Right lobe of liver (tissue), 4 donors: Measurements from ENCODE around the gene ADAMTS16.

ENCODE experiments used
- CTCF ChIP-seq, 4 donors: fragments of 200-600 bp in 3 of 4; fragments of 450-650 bp in 1 of 4; IDR thresholded peaks; one replicate each; pipeline versions ENCODE4 v1.5.1 to v1.8.0; 2016 to 2022; ENCODE audit warnings: antibody characterized with exemption in 4 of 4, mild to moderate bottlenecking in 2 of 4
- POLR2A ChIP-seq: fragments of 450-650 bp; IDR thresholded peaks from one replicate; pipeline ENCODE4 v1.6.1; 2017; ENCODE audit warnings: antibody characterized with exemption, mild to moderate bottlenecking
- donor health status: DM: no; HTN: no; CAD: no.
- donor health status: DM: no; HTN: no; CAD: no.
- donor health status: DM: no; HTN: yes; CAD: no.

GRCh38 chr5:5126444-5126843, 13.7 kb upstream of the ADAMTS16 start:
- no peak for TF ChIP-seq POLR2A
- TF ChIP-seq CTCF (IDR thresholded peaks at IDR 0.05), result no peak
